Stimulated activated CD8-positive, alpha-beta memory T cell treated with anti-CD3 and anti-CD28 coated beads, Interleukin-15, amount 100 ng/mL, for 1 hour (primary cell): ENCODE measurements around the gene ENO1.
"Not testable (repeated sequence)": the region's sequence is repeated elsewhere in the genome, so short reads cannot be mapped to it uniquely, and the experiment has no call there.

Experiments
- DNase-seq: peaks from one replicate; pipeline ENCODE4 v3.0.0-alpha.2; 2020; ENCODE audit warnings: low read depth

Gene ENO1

GRCh38 chr1:8896775-8897174 is 18.3 kb upstream of the ENO1 start:
- DNase-seq = not testable (repeated sequence)

DNA sequence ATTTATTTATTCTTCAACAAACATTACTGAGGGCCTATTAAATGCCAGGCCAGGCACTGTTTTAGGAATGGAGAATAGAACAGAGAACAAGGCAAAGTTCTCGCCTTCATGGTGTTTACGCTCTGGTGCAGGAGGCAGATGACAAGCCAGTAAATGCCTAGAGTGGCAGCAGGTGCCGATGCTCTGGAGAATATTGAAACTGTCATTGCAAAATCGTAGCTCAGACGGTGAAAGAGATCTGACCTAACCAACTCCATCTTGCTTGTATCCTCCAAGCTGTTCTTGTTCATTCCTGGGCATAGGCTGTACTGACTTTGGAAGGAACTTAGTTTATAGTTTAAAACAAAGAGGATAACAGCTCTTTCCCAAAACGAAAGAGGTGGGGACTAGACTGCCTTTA is 13.5 kb upstream of the ENO1 start:
- no peak for DNase-seq

DNA sequence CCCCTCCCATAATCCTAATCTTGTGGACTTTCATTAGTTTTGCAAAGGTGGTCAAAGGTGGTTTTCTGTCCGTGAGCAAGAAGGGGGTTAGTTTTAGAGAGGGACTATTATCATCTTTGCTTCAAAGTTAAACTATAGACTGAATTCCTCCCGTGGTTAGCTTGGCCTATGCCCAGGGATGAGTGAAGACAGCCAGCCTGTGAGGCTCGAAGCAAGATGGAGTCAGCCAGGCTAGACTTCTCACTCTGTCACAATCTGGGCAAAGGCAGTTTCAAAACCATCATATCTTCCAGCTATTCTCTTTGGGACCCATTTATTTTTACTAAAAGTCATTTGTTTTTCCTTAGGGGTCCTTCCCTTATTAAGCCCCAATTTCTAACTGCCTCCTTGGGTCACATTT is 12.9 kb upstream of the ENO1 start:
- no peak for DNase-seq

DNA sequence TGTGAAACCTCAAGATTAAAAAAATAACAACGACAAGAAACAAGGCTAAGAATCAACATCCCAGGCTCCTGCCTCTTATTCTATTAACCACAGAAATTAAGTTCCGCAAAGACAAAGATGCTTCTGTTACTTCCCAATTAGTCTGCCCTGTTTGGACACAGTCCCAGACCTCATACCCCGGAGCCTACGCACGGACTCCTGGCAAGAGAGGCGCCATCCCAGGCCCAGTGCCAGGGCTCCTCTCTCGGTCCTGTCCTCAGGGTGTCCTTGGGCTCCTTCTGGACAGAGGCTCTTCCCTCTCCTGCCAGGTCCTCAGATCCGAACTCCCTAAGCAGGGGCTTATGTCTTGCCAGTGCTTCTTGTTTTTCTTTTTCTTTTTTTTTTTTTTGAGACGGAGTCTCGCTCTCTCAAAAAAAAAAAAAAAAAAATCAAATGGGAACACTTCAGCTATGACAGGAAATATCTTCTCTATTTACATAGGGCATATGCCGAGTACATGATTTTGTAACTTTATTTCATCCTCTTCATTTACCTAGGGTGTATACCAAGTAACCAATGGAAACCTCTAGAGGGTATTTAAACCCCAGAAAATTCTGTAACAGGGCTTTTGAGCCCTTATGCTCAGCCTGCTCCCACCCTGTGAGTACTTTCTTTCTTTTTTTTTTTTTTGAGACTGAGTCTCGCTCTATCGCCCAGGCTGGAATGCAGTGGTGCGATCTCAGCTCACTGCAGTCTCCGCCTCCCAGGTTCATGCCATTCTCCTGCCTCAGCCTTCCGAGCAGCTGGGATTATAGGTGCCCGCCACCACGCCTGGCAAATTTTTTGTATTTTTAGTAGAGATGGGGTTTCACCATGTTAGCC is 11.7 kb upstream of the ENO1 start:
- no peak for DNase-seq

GRCh38 chr1:8889103-8889846 is 10.8 kb upstream of the ENO1 start:
- no peak for DNase-seq

GRCh38 chr1:8886589-8886988 is 8.1 kb upstream of the ENO1 start:
- no peak for DNase-seq

- not testable (repeated sequence) for DNase-seq
These were observed 7.6 kb upstream of the ENO1 start for GRCh38 chr1:8886031-8886524.

- not testable (repeated sequence) for DNase-seq
These were observed 5.6 kb upstream of the ENO1 start for GRCh38 chr1:8884105-8884504.

DNA sequence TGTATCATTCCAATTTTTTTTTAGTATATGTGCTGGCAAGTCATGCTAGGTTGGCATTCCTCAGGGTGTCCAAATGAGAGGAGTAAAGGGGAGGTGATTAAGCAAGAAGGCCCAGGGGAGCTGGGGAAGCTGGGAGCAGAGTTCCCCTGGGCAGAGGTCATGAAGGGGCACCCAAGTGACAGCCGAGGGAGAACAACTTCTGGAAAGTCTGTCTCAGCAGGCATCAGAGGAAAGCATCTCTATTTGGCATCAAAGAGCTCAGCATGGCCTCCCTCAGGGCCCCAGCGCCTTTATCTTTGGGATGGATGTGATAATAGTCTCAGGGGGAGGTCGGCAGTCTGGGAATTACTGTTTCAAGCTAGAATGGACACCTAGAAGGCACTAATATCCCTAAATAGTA is 5.0 kb upstream of the ENO1 start:
- DNase-seq = no peak

DNA sequence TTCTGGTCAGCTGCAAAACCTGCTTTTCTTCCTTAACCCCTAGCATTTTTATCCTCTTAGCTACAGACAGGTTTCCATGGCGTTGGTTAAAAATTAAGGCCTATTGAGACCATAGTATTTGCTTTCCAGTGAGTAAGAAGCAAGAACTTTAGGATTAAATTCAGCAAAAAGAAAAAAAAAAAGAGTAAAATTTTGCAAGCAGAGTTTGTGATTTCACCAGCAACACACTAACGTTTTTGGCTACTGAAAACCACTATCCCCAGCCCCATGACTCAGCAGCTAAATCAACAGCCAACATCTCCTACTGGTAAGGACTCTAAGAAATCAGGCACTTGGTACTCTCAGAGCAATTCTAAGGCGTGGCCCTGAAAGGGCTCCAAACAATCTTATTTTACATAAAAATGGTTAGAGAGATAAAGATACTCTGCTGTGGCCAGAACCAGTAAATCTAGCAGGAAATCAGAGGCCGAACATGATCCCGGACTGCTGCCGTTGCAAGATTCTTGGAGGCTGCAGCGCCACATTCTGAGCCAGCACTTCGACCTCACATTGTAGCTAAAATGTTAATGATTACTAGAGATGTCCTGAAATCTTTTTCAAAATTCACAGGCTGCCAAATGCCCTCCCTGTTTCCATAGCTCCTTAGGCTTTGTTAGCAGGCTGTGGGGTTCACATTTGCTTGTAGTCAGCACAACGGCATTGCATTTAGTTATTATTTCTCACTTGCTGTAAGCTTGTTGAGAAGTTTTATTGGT is 1.6 kb upstream of the ENO1 start:
- no peak for DNase-seq

- DNase-seq = no peak
These were observed 1.0 kb upstream of the ENO1 start for GRCh38 chr1:8879464-8879921.

GRCh38 chr1:8878698-8879463 is 395 bp upstream of the ENO1 start:
- DNase-seq = peak; percentile 100

DNA sequence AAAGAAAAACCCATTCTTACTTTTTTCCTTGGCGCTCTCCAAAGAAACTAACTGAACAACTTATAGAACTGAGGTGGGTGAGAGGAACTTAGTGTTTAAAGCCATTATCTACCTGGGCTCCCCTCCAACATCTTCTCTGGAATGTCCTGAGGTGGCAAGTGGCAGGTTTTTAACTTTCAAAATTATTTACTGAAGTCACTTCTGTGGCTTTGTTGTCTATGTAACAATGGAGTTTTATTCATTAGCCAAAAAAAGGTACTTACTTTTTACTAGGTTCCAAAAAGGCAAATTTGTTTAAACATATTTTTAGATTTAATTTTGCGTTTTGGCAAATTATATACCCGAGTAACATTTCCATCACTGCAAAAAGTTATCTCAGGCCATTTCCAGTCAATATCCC is 2.4 kb downstream of the ENO1 start:
- DNase-seq = no peak

GRCh38 chr1:8875216-8875861 is 3.1 kb downstream of the ENO1 start:
- DNase-seq = no peak

DNA sequence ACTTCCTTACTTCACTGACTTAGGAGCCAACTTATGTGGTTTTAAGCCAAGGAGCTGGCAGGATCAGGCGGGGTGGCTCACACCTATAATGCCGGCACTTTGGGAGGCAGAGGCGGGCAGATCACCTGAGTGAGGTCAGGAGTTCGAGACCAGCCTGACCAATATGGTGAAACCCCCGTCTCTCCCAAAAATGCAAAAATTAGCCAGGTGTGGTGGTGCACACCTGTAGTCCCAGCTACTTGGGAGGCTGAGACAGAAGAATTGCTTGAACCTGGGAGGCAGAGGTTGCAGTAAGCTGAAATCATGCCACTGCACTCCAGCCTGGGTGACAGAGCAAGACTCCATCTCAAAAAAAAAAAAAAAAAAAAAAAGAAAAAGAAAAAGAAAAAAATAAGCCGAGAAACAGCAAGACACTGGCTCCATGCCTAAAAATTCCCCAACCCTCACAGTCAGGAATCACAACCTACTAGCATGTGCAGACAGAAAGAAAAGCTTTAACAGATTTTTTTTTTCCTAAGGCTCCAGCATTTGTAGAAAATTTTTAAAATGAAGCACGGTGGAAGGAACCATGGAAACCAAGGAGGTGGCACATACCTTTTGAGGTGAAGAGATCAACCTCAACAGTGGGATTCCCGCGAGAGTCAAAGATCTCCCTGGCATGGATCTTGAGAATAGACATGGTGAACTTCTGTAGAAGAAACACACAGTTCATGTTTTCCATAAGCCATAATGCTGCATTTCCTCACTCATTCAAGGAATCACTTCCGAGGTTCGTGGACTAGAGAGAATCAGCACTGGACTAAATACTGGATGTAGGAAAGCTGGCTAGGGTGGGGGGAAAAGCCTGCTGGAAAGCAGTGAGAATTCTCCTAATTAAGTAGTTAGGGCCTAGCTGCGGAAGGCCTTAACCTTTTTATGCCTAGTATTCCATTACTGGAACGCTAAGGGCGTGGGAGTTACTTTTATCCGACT is 4.0 kb downstream of the ENO1 start:
- no peak for DNase-seq

DNA sequence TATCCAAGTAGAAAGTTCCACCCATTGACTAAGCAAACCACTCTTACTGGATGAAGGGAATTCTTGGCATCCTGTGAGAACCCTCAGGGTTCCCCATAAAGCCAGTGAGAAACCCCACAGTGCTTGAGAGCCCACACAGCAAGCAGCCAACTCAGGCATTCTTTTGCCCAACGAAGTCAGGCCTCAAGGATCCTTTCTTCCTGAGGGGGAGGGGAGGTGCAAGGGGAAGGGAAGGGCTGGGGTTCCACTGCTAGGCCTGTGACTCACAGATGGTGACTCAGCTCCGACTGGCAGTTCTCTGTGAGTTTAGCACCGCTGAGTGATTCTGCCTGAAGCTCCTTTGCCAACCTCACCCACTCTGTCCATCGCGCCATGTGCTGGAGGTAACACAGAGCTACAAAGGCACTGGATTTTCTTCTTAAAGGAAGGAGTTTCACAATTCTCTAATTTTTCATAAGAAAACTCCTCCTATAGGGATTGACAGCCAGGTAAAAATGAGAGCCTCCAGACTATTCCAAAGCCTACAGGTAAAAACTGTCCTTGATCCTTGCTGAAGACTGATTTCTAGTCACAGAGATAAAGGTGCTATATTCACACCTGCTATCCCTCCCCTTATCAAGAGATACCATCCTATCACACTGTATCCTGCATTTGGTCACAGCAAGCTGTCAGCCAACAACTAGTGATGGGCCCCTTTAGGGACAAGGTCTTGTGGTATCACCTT is 4.8 kb downstream of the ENO1 start:
- peak; percentile 61 for DNase-seq

DNA sequence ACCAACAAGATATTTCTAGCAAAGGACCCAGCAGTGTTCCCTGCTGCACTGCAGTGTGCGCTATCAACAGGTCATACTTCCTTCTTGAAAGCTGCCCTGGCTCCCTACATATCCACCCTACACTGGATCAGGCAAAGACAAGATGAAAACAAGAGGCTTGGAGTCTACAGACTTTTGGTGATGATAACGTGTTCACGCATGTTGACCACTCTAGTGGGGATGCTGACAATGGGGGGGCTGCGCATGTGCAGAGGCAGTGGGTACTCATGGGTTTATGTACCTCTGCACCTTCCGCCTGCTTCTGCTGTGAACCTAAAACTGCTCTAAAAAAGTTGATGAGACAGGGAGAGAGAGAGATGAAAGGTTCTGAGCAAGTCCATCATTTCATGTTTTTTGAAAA is 5.5 kb downstream of the ENO1 start:
- DNase-seq = no peak

DNA sequence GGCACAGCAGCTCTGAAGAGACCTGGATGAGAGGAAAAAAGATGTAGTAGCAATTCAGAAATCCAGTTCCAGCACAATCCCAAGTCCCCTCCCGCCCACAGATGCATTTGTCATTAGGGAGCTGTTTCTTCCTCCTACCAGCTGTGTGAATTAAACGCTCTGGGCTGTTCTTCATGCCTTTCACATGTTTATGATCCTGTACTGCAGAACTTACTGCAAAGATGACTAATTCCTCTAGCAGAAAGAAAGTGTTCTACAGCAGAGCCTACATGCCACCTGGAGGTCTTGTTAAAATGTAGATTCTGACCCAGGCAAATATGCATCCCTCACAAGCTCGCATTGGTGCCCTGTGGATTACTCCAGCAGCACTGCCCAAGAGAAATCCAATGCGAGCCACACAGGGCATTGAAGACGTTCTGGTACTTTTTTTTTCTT is 6.5 kb downstream of the ENO1 start:
- no peak for DNase-seq

DNA sequence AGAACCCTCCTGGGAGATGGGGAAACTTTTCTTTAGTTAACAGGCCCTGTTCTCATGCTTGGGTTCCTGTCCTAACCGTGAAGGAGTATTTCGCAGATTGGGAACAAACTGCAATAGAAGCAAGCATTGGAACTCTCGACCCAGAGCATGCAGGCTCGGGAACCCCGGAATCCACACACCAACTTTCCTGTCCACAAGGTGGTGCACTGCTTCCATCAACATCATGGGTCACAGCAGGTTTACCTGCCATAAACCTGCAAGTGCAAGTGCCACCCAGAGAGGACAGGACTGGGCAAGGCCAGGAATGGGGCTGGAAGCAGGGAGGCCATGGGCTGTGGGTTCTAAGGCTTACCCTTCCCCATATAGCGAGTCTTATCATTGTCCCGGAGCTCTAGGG is 6.9 kb downstream of the ENO1 start:
- no peak for DNase-seq
